H9 (cell line): ENCODE data around the gene CCL25. TPM values are rescaled to one million over a fixed set of nuclear protein-coding genes. Genes with fewer than 3 reads are reported as not detected.

ENCODE experiments used
- DNase-seq: peaks from one replicate; pipeline ENCODE4 v3.0.0-alpha.2; 2017
- H2AFZ ChIP-seq: one replicate; pipeline ENCODE4 v1.6.1; 2013; ENCODE audit warnings: mild to moderate bottlenecking, low read length, control low read depth, moderate library complexity
- H2AK5ac ChIP-seq: 2 replicates; pipeline ENCODE4 v1.6.1; 2013; ENCODE audit warnings: low read length, control low read depth, mixed read lengths; ENCODE audit not compliant: insufficient read length
- H2BK120ac ChIP-seq: one replicate; pipeline ENCODE4 v1.6.1; 2013; ENCODE audit warnings: low read depth, mild to moderate bottlenecking, low read length, control low read depth, inconsistent platforms; ENCODE audit not compliant: poor library complexity, severe bottlenecking
- H2BK12ac ChIP-seq: 2 replicates; pipeline ENCODE4 v1.6.1; 2013; ENCODE audit warnings: low read length, control low read depth, mixed read lengths, low read depth; ENCODE audit not compliant: insufficient read length
- H2BK15ac ChIP-seq: 2 replicates; pipeline ENCODE4 v1.6.1; 2013; ENCODE audit warnings: low read depth, low read length, control low read depth
- H2BK20ac ChIP-seq: one replicate; pipeline ENCODE4 v1.6.1; 2013; ENCODE audit warnings: low read depth, mild to moderate bottlenecking, low read length, control low read depth, inconsistent platforms; ENCODE audit not compliant: poor library complexity, severe bottlenecking
- H2BK5ac ChIP-seq: 2 replicates; pipeline ENCODE4 v1.6.1; 2013; ENCODE audit warnings: low read length, control low read depth, mixed read lengths; ENCODE audit not compliant: insufficient read length
- H3K14ac ChIP-seq: 2 replicates; pipeline ENCODE4 v1.6.1; 2013; ENCODE audit warnings: low read length, control low read depth; ENCODE audit not compliant: insufficient read depth
- H3K18ac ChIP-seq: 2 replicates; pipeline ENCODE4 v1.6.1; 2013; ENCODE audit warnings: low read depth, mild to moderate bottlenecking, mixed read lengths, low read length, control low read depth; ENCODE audit not compliant: insufficient read length
- H3K23ac ChIP-seq: 2 replicates; pipeline ENCODE4 v1.6.1; 2013; ENCODE audit warnings: low read length, control low read depth, mixed read lengths, low read depth; ENCODE audit not compliant: insufficient read length
- H3K23me2 ChIP-seq: 2 replicates; pipeline ENCODE4 v1.6.1; 2013; ENCODE audit warnings: low read depth, mild to moderate bottlenecking, mixed read lengths, low read length, control low read depth; ENCODE audit not compliant: insufficient read length, poor library complexity, severe bottlenecking
- H3K27ac ChIP-seq: 2 replicates; pipeline ENCODE4 v1.5.1; 2013; ENCODE audit warnings: low read length, control low read depth, mixed read lengths, low read depth; ENCODE audit not compliant: insufficient read length
- H3K27me3 ChIP-seq: 2 replicates; pipeline ENCODE4 v1.6.1; 2013; ENCODE audit warnings: low read length, control low read depth, inconsistent platforms; ENCODE audit not compliant: insufficient read depth
- H3K4ac ChIP-seq: 2 replicates; pipeline ENCODE4 v1.6.1; 2013; ENCODE audit warnings: low read depth, mild to moderate bottlenecking, control low read depth, inconsistent platforms, low read length, moderate library complexity
- H3K4me1 ChIP-seq: 2 replicates; pipeline ENCODE4 v1.6.1; 2013; ENCODE audit warnings: low read length, control low read depth, inconsistent platforms; ENCODE audit not compliant: insufficient read depth
- H3K4me2 ChIP-seq: 2 replicates; pipeline ENCODE4 v1.6.1; 2013; ENCODE audit warnings: low read length, control low read depth, mixed read lengths; ENCODE audit not compliant: insufficient read length, insufficient read depth
- H3K56ac ChIP-seq: 2 replicates; pipeline ENCODE4 v1.6.1; 2013; ENCODE audit warnings: low read depth, mild to moderate bottlenecking, mixed read lengths, low read length, control low read depth; ENCODE audit not compliant: insufficient read length
- H3K79me1 ChIP-seq: 2 replicates; pipeline ENCODE4 v1.6.1; 2013; ENCODE audit warnings: low read depth, mild to moderate bottlenecking, moderate library complexity, low read length, control low read depth, inconsistent platforms; ENCODE audit not compliant: insufficient read depth, poor library complexity, severe bottlenecking
- H3K79me2 ChIP-seq: 2 replicates; pipeline ENCODE4 v1.6.1; 2013; ENCODE audit warnings: low read length, control low read depth, inconsistent platforms; ENCODE audit not compliant: insufficient read depth
- H3K9ac ChIP-seq: 2 replicates; pipeline ENCODE4 v1.6.1; 2013; ENCODE audit warnings: low read length, control low read depth, mixed read lengths; ENCODE audit not compliant: insufficient read length; ENCODE audit errors: extremely low read depth
- H3K9me3 ChIP-seq: one replicate; pipeline ENCODE4 v1.6.1; 2013; ENCODE audit warnings: low read depth, low read length, inconsistent platforms; ENCODE audit not compliant: control insufficient read depth
- H3T11ph ChIP-seq: one replicate; pipeline ENCODE4 v1.6.1; 2013; ENCODE audit warnings: mild to moderate bottlenecking, low read length, control low read depth, inconsistent platforms
- H4K20me1 ChIP-seq: one replicate; pipeline ENCODE4 v1.6.1; 2013; ENCODE audit not compliant: control insufficient read depth, insufficient read length, insufficient read depth
- H4K5ac ChIP-seq: 2 replicates; pipeline ENCODE4 v1.6.1; 2013; ENCODE audit warnings: low read depth, mild to moderate bottlenecking, mixed read lengths, low read length, control low read depth; ENCODE audit not compliant: insufficient read length
- H4K8ac ChIP-seq: replicated peaks from 2 replicates; pipeline ENCODE4 v1.6.1; 2013; ENCODE audit warnings: low read length, control low read depth, mixed read lengths, low read depth; ENCODE audit not compliant: insufficient read length
- H4K91ac ChIP-seq: 2 replicates; pipeline ENCODE4 v1.6.1; 2013; ENCODE audit warnings: low read depth, mild to moderate bottlenecking, moderate library complexity, mixed read lengths, low read length, control low read depth; ENCODE audit not compliant: insufficient read length
- H3K27ac Mint-ChIP-seq, 3 experiments: 2 replicates in 2 of 3; 3 replicates in 1 of 3; pipeline ENCODE4 v1.8.0; 2020 to 2021; ENCODE audit warnings: mixed read lengths in 3 of 3, mild to moderate bottlenecking in 1 of 3, moderate library complexity in 1 of 3
- H3K27me3 Mint-ChIP-seq: 2 replicates; pipeline ENCODE4 v1.8.0; 2021; ENCODE audit warnings: low read depth, mild to moderate bottlenecking, moderate library complexity, mixed read lengths
- H3K36me3 Mint-ChIP-seq, 3 experiments: 2 replicates in 2 of 3; 3 replicates in 1 of 3; pipeline ENCODE4 v1.8.0; 2020 to 2021; ENCODE audit warnings: low read depth in 3 of 3, mixed read lengths in 3 of 3; ENCODE audit not compliant: insufficient read depth in 1 of 3
- H3K4me1 Mint-ChIP-seq, 2 experiments: 2 replicates each; pipeline ENCODE4 v1.8.0; 2020; ENCODE audit warnings: mixed read lengths in 2 of 2
- H3K4me3 Mint-ChIP-seq, 2 experiments: 2 replicates in 1 of 2; 3 replicates in 1 of 2; pipeline ENCODE4 v1.8.0; 2020 to 2021; ENCODE audit warnings: mild to moderate bottlenecking in 2 of 2, mixed read lengths in 2 of 2, moderate library complexity in 1 of 2
- H3K9me3 Mint-ChIP-seq, 2 experiments: 2 replicates in 1 of 2; 3 replicates in 1 of 2; pipeline ENCODE4 v1.8.0; 2020; ENCODE audit warnings: mild to moderate bottlenecking in 2 of 2, mixed read lengths in 2 of 2, moderate library complexity in 1 of 2
- CTCF ChIP-seq: fragments of 200-600 bp; sonication (generic); conservative IDR thresholded peaks from 3 replicates; pipeline ENCODE4 v1.8.0; 2021; ENCODE audit warnings: antibody characterized with exemption, mild to moderate bottlenecking
- WGBS: extraction: QIAGEN DNeasy Blood & Tissue Kit; methylation state at CpG from one replicate; pipeline ENCODE4 v1.1.7; 2013; ENCODE audit warnings: missing lambda C conversion rate, low lambda C conversion rate, mixed read lengths; ENCODE audit not compliant: insufficient read length; ENCODE audit errors: extremely low coverage; 5-methylcytosine and 5-hydroxymethylcytosine counted together
- total RNA-seq: library from RNA; stranded (reverse); gene quantifications from 2 replicates; pipeline ENCODE4 v1.2.1, GENCODE V29; 2021

The CCL25 gene
- total RNA-seq, 1 experiment from 2014 or later: not detected

- Histone ChIP-seq H2AK5ac (no peak overlapping the region), H3K23ac (no peak overlapping the region), H3K79me2 (no peaks in the 10 kb centered on the region), H4K8ac (no peak overlapping the region), H4K5ac (no peak overlapping the region), H3K4me1 (no peaks in the 10 kb centered on the region), H2BK20ac (no peak overlapping the region), H4K91ac (no peak overlapping the region), H3K27ac (no peak overlapping the region), H2BK5ac (no peak overlapping the region), H2BK12ac (no peak overlapping the region), H3K9ac (no peak overlapping the region), H3K56ac (no peak overlapping the region), H3K23me2 (no peaks in the 10 kb centered on the region), H2AFZ (no peak overlapping the region), H3K14ac (no peak overlapping the region), H3K18ac (no peak overlapping the region), H3K79me1 (no peaks in the 10 kb centered on the region), H3K4ac (no peak overlapping the region), H2BK15ac (no peak overlapping the region), H3K4me2 (no peak overlapping the region), H4K20me1 (no peaks in the 10 kb centered on the region), H3T11ph (no peak overlapping the region), H2BK120ac (no peak overlapping the region), H3K9me3 (no peaks in the 10 kb centered on the region), H3K27me3 (no peaks in the 10 kb centered on the region)
- Mint-ChIP-seq H3K27ac (no peak overlapping the region), H3K4me3 (no peak overlapping the region), H3K4me1 (peaks cover 9 to 21% of the 10 kb centered on the region in 2 experiments), H3K27me3 (peaks cover 25% of the 10 kb centered on the region), H3K36me3 (no peaks in the 10 kb centered on the region; a peak in 1 of 7 replicates), H3K9me3 (no peaks in the 10 kb centered on the region)
- WGBS: no CpG with 5 or more reads among the region's 6 CpGs
- DNase-seq: no peak
- no peak for TF ChIP-seq CTCF
These were observed 13.7 kb upstream of the CCL25 start for GRCh38 chr19:8038815-8039214.
